Loucy (cell line): Measurements from ENCODE around the gene SGMS1.

Source experiments
- H2AFZ ChIP-seq: fragments of 200-600 bp; sonication (generic); 2 replicates; pipeline ENCODE4 v1.6.0; 2016; ENCODE audit warnings: antibody characterized with exemption, mild to moderate bottlenecking, low read length, moderate library complexity
- H3F3A ChIP-seq: fragments of 200-600 bp; 2 replicates; pipeline ENCODE4 v1.6.0; 2016; ENCODE audit warnings: antibody characterized with exemption, low read depth, mild to moderate bottlenecking
- H3K27me3 ChIP-seq: fragments of 200-600 bp; sonication (generic); 2 replicates; pipeline ENCODE4 v1.6.1; 2014; ENCODE audit warnings: low read length, mild to moderate bottlenecking; ENCODE audit not compliant: insufficient read depth, poor library complexity, severe bottlenecking
- H3K36me3 ChIP-seq: fragments of 200-600 bp; sonication (generic); 2 replicates; pipeline ENCODE4 v1.6.1; 2016; ENCODE audit warnings: low read length; ENCODE audit not compliant: insufficient read depth
- H3K4me1 ChIP-seq: fragments of 200-600 bp; sonication (generic); 2 replicates; pipeline ENCODE4 v1.5.1; 2014; ENCODE audit warnings: low read length, mild to moderate bottlenecking; ENCODE audit not compliant: insufficient read depth, poor library complexity, severe bottlenecking
- H3K4me2 ChIP-seq: fragments of 200-600 bp; sonication (generic); 2 replicates; pipeline ENCODE4 v1.6.0; 2014; ENCODE audit warnings: antibody characterized with exemption, low read length, low read depth, mild to moderate bottlenecking; ENCODE audit not compliant: poor library complexity, severe bottlenecking
- H3K4me3 ChIP-seq: fragments of 200-600 bp; sonication (generic); 2 replicates; pipeline ENCODE4 v1.5.1; 2014; ENCODE audit warnings: low read length, mild to moderate bottlenecking, mixed read lengths; ENCODE audit not compliant: poor library complexity, severe bottlenecking
- H3K79me2 ChIP-seq: fragments of 200-600 bp; sonication (generic); 2 replicates; pipeline ENCODE4 v1.6.1; 2014; ENCODE audit warnings: low read length; ENCODE audit not compliant: insufficient read depth
- H3K9ac ChIP-seq: fragments of 200-600 bp; sonication (generic); 2 replicates; pipeline ENCODE4 v1.6.0; 2014; ENCODE audit warnings: mild to moderate bottlenecking, low read depth, low read length, moderate library complexity; ENCODE audit not compliant: poor library complexity, severe bottlenecking
- H3K9me2 ChIP-seq: fragments of 200-600 bp; sonication (generic); replicated peaks from 2 replicates; pipeline ENCODE4 v1.6.1; 2016; ENCODE audit warnings: low read depth, low read length, mixed read lengths
- H3K9me3 ChIP-seq: fragments of 200-600 bp; sonication (generic); 2 replicates; pipeline ENCODE4 v1.6.1; 2014; ENCODE audit warnings: mild to moderate bottlenecking, antibody characterized with exemption, low read length, low read depth; ENCODE audit not compliant: insufficient read depth
- H4K20me1 ChIP-seq: fragments of 200-600 bp; sonication (generic); 2 replicates; pipeline ENCODE4 v1.6.0; 2014; ENCODE audit warnings: antibody characterized with exemption, low read length, mild to moderate bottlenecking; ENCODE audit not compliant: insufficient read depth, poor library complexity, severe bottlenecking
- CTCF ChIP-seq: fragments of 200-600 bp; sonication (generic); conservative IDR thresholded peaks from 2 replicates; pipeline ENCODE4 v1.5.1; 2014; ENCODE audit warnings: mild to moderate bottlenecking, antibody characterized with exemption, low read length
- EZH2phosphoT487 ChIP-seq: fragments of 200-600 bp; IDR thresholded peaks from 2 replicates; pipeline ENCODE4 v1.6.1; 2018; ENCODE audit warnings: antibody characterized with exemption, mild to moderate bottlenecking, moderate library complexity, borderline replicate concordance

Gene SGMS1

DNA sequence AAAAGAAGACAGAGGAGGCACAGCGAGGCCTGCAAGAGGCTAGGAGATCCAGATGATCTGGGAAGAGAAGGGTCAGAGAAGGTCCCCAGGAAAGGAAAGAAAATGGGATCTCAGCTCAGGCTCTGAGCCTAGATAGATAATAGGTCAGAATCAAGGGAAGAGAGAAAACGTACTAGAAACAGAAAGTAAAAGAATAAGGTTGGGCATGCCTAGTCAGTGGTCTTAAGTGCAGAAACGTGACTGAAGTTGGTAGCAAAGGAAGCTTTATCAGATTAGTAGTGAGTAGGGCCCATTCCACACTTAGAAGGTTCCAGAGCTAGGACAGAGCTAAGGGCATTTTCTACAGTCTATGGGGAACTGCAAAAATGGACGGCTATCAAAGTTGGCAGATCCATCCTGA, 287.6 kb downstream of the SGMS1 start:
- Histone ChIP-seq H2AFZ (no peak overlapping the region), H3K9me3 (no peaks in the 10 kb centered on the region), H4K20me1 (no peaks in the 10 kb centered on the region), H3K9ac (no peak overlapping the region), H3K36me3 (no peaks in the 10 kb centered on the region), H3K4me1 (no peaks in the 10 kb centered on the region), H3K4me3 (no peak overlapping the region), H3K79me2 (no peaks in the 10 kb centered on the region), H3K27me3 (no peaks in the 10 kb centered on the region), H3K4me2 (no peak overlapping the region), H3F3A (no peaks in the 10 kb centered on the region), H3K9me2 (no peaks in the 10 kb centered on the region)
- TF ChIP-seq CTCF: no peak
- TF ChIP-seq EZH2phosphoT487: no peak

GRCh38 chr10:50335397-50335796, 288.4 kb downstream of the SGMS1 start:
- H3K9ac ChIP-seq: no peak overlapping the region
- H3K79me2 ChIP-seq: no peaks in the 10 kb centered on the region
- no peaks in the 10 kb centered on the region for H3F3A ChIP-seq
- H3K27me3 ChIP-seq: no peaks in the 10 kb centered on the region
- H3K4me3 ChIP-seq: no peak overlapping the region
- no peak overlapping the region for H3K4me2 ChIP-seq
- H3K9me3 ChIP-seq: no peaks in the 10 kb centered on the region
- no peaks in the 10 kb centered on the region for H3K9me2 ChIP-seq
- no peaks in the 10 kb centered on the region for H3K36me3 ChIP-seq
- TF ChIP-seq EZH2phosphoT487 (no peak), CTCF (no peak)
- no peak overlapping the region for H2AFZ ChIP-seq
- H4K20me1 ChIP-seq: no peaks in the 10 kb centered on the region
- no peaks in the 10 kb centered on the region for H3K4me1 ChIP-seq

GRCh38 chr10:50334273-50334672, 289.5 kb downstream of the SGMS1 start:
- Histone ChIP-seq H3K4me1 (no peaks in the 10 kb centered on the region), H3K9me2 (no peaks in the 10 kb centered on the region), H3K79me2 (no peaks in the 10 kb centered on the region), H3K4me2 (no peak overlapping the region), H2AFZ (no peak overlapping the region), H3K9me3 (no peaks in the 10 kb centered on the region), H3K27me3 (no peaks in the 10 kb centered on the region), H3K4me3 (no peak overlapping the region), H3K36me3 (no peaks in the 10 kb centered on the region), H3K9ac (no peak overlapping the region), H3F3A (no peaks in the 10 kb centered on the region), H4K20me1 (no peaks in the 10 kb centered on the region)
- TF ChIP-seq EZH2phosphoT487 (no peak), CTCF (no peak)
